ENCODE measurements around the gene BHLHA15.

BHLHA15 gene

GRCh38 chr7:98175260-98175940, 35.8 kb upstream of the BHLHA15 start:
- H3K36me3 ChIP-seq (ENCODE audit: control insufficient read depth in 4 of 4, insufficient read depth in 4 of 4, low read length in 3 of 4) = peaks cover 7 to 19% (median 11%) of the 10 kb centered on the region in 4 experiments
- H3K4me3 ChIP-seq (ENCODE audit: control insufficient read depth in 1 of 7, extremely low read depth in 1 of 7, insufficient read depth in 4 of 7, low read depth in 2 of 7, low read length in 6 of 7) = no peak overlapping the region
- no peaks in the 10 kb centered on the region for H3K27me3 ChIP-seq (replicated peaks in 2 of 5; ENCODE audit: control insufficient read depth in 4 of 5, insufficient read depth in 5 of 5, low read length in 4 of 5)
- no peak overlapping the region for H3K27ac ChIP-seq (ENCODE audit: insufficient read depth in 1 of 2, low read depth in 1 of 2, low read length in 2 of 2, poor library complexity in 1 of 2, severe bottlenecking in 2 of 2)
- WGBS (ENCODE audit: insufficient coverage) = 91% methylated on average over 7 of the region's 8 CpGs
- DNase-seq = no peak
- POLR2A ChIA-PET = no interaction called here
- H3K9me3 ChIP-seq (ENCODE audit: control extremely low read depth in 1 of 5, control insufficient read depth in 4 of 5, insufficient read depth in 2 of 5, low read depth in 1 of 5, low read length in 4 of 5) = no peaks in the 10 kb centered on the region
- H3K4me1 ChIP-seq (ENCODE audit: control extremely low read depth in 1 of 4, control insufficient read depth in 4 of 4, insufficient read depth in 4 of 4, low read length in 3 of 4) = no peaks in the 10 kb centered on the region
- CTCF ChIA-PET = interaction anchor here (1.2 to 3.1 kb wide), 4 partner anchors 10 to 154 kb away, joined by 3 to 17 read pairs (median 6); no protein-coding TSS in a partner anchor

- Histone ChIP-seq H3K27ac (ENCODE audit: insufficient read depth in 1 of 2, low read depth in 1 of 2, low read length in 2 of 2, poor library complexity in 1 of 2, severe bottlenecking in 2 of 2) (no peak overlapping the region), H3K27me3 (replicated peaks in 2 of 5; ENCODE audit: control insufficient read depth in 4 of 5, insufficient read depth in 5 of 5, low read length in 4 of 5) (no peaks in the 10 kb centered on the region), H3K36me3 (ENCODE audit: control insufficient read depth in 4 of 4, insufficient read depth in 4 of 4, low read length in 3 of 4) (peaks cover 5 to 14% (median 10%) of the 10 kb centered on the region in 4 experiments), H3K9me3 (ENCODE audit: control extremely low read depth in 1 of 5, control insufficient read depth in 4 of 5, insufficient read depth in 2 of 5, low read depth in 1 of 5, low read length in 4 of 5) (no peaks in the 10 kb centered on the region), H3K4me1 (ENCODE audit: control extremely low read depth in 1 of 4, control insufficient read depth in 4 of 4, insufficient read depth in 4 of 4, low read length in 3 of 4) (no peaks in the 10 kb centered on the region), H3K4me3 (ENCODE audit: control insufficient read depth in 1 of 7, extremely low read depth in 1 of 7, insufficient read depth in 4 of 7, low read depth in 2 of 7, low read length in 6 of 7) (no peak overlapping the region)
- POLR2A ChIA-PET = no interaction called here
- WGBS (ENCODE audit: insufficient coverage) = 98% methylated on average over 5 of the region's 6 CpGs
- CTCF ChIA-PET = interaction anchor here (1.0 to 1.5 kb wide), 2 partner anchors 9 to 156 kb away, joined by 4 to 5 read pairs; no protein-coding TSS in a partner anchor
- no peak for DNase-seq
Measured at GRCh38 chr7:98177553-98177952, 33.7 kb upstream of the BHLHA15 start.

GRCh38 chr7:98178321-98178720, 32.9 kb upstream of the BHLHA15 start:
- no peak for DNase-seq
- Histone ChIP-seq H3K4me1 (ENCODE audit: control extremely low read depth in 1 of 4, control insufficient read depth in 4 of 4, insufficient read depth in 4 of 4, low read length in 3 of 4) (no peaks in the 10 kb centered on the region), H3K27me3 (replicated peaks in 2 of 5; ENCODE audit: control insufficient read depth in 4 of 5, insufficient read depth in 5 of 5, low read length in 4 of 5) (no peaks in the 10 kb centered on the region), H3K27ac (ENCODE audit: insufficient read depth in 1 of 2, low read depth in 1 of 2, low read length in 2 of 2, poor library complexity in 1 of 2, severe bottlenecking in 2 of 2) (no peak overlapping the region), H3K36me3 (ENCODE audit: control insufficient read depth in 4 of 4, insufficient read depth in 4 of 4, low read length in 3 of 4) (peaks cover 5 to 14% (median 10%) of the 10 kb centered on the region in 4 experiments), H3K4me3 (ENCODE audit: control insufficient read depth in 1 of 7, extremely low read depth in 1 of 7, insufficient read depth in 4 of 7, low read depth in 2 of 7, low read length in 6 of 7) (no peak overlapping the region), H3K9me3 (ENCODE audit: control extremely low read depth in 1 of 5, control insufficient read depth in 4 of 5, insufficient read depth in 2 of 5, low read depth in 1 of 5, low read length in 4 of 5) (no peaks in the 10 kb centered on the region)
- POLR2A ChIA-PET = no interaction called here
- CTCF ChIA-PET = interaction anchor here (0.8 to 2.0 kb wide), 4 partner anchors 9 to 157 kb away, joined by 3 to 6 read pairs (median 4); no protein-coding TSS in a partner anchor
- WGBS (ENCODE audit: insufficient coverage) = 98% methylated on average over 15 of the region's 16 CpGs

- 98% methylated on average over 8 of the region's 10 CpGs for WGBS (ENCODE audit: insufficient coverage)
- Histone ChIP-seq H3K9me3 (ENCODE audit: control extremely low read depth in 1 of 5, control insufficient read depth in 4 of 5, insufficient read depth in 2 of 5, low read depth in 1 of 5, low read length in 4 of 5) (peaks cover 0 to under 1% (median 0%) of the 10 kb centered on the region in 5 experiments), H3K27ac (ENCODE audit: insufficient read depth in 1 of 2, low read depth in 1 of 2, low read length in 2 of 2, poor library complexity in 1 of 2, severe bottlenecking in 2 of 2) (no peak overlapping the region), H3K4me1 (ENCODE audit: control extremely low read depth in 1 of 4, control insufficient read depth in 4 of 4, insufficient read depth in 4 of 4, low read length in 3 of 4) (no peaks in the 10 kb centered on the region), H3K4me3 (ENCODE audit: control insufficient read depth in 1 of 7, extremely low read depth in 1 of 7, insufficient read depth in 4 of 7, low read depth in 2 of 7, low read length in 6 of 7) (no peak overlapping the region), H3K27me3 (replicated peaks in 2 of 5; ENCODE audit: control insufficient read depth in 4 of 5, insufficient read depth in 5 of 5, low read length in 4 of 5) (no peaks in the 10 kb centered on the region), H3K36me3 (ENCODE audit: control insufficient read depth in 4 of 4, insufficient read depth in 4 of 4, low read length in 3 of 4) (peaks cover 5 to 14% (median 10%) of the 10 kb centered on the region in 4 experiments)
- ChIA-PET CTCF (interaction anchor here (1.0 to 2.0 kb wide), 4 partner anchors 10 to 157 kb away, joined by 3 to 6 read pairs (median 4); no protein-coding TSS in a partner anchor), POLR2A (no interaction called here)
- DNase-seq = no peak
Measured at GRCh38 chr7:98178762-98179490, 32.3 kb upstream of the BHLHA15 start.

- Histone ChIP-seq H3K9me3 (ENCODE audit: control extremely low read depth in 1 of 5, control insufficient read depth in 4 of 5, insufficient read depth in 2 of 5, low read depth in 1 of 5, low read length in 4 of 5) (peaks cover 0 to 2% (median 0%) of the 10 kb centered on the region in 5 experiments), H3K27ac (ENCODE audit: insufficient read depth in 1 of 2, low read depth in 1 of 2, low read length in 2 of 2, poor library complexity in 1 of 2, severe bottlenecking in 2 of 2) (no peak overlapping the region), H3K27me3 (replicated peaks in 2 of 5; ENCODE audit: control insufficient read depth in 4 of 5, insufficient read depth in 5 of 5, low read length in 4 of 5) (no peaks in the 10 kb centered on the region), H3K4me3 (ENCODE audit: control insufficient read depth in 1 of 7, extremely low read depth in 1 of 7, insufficient read depth in 4 of 7, low read depth in 2 of 7, low read length in 6 of 7) (no peak overlapping the region), H3K36me3 (ENCODE audit: control insufficient read depth in 4 of 4, insufficient read depth in 4 of 4, low read length in 3 of 4) (peaks cover 3 to 10% (median 6%) of the 10 kb centered on the region in 4 experiments), H3K4me1 (ENCODE audit: control extremely low read depth in 1 of 4, control insufficient read depth in 4 of 4, insufficient read depth in 4 of 4, low read length in 3 of 4) (no peaks in the 10 kb centered on the region)
- CTCF ChIA-PET = interaction anchor here (1.8 kb wide), 1 partner anchor 12 kb away, joined by 10 read pairs; no protein-coding TSS in a partner anchor
- DNase-seq = no peak
- POLR2A ChIA-PET = no interaction called here
- 100% methylated on average over 8 of the region's 8 CpGs for WGBS (ENCODE audit: insufficient coverage)
Measured at GRCh38 chr7:98180751-98181150, 30.5 kb upstream of the BHLHA15 start.

GRCh38 chr7:98185101-98185500, 26.1 kb upstream of the BHLHA15 start:
- Histone ChIP-seq H3K27me3 (replicated peaks in 2 of 5; ENCODE audit: control insufficient read depth in 4 of 5, insufficient read depth in 5 of 5, low read length in 4 of 5) (no peaks in the 10 kb centered on the region), H3K9me3 (ENCODE audit: control extremely low read depth in 1 of 5, control insufficient read depth in 4 of 5, insufficient read depth in 2 of 5, low read depth in 1 of 5, low read length in 4 of 5) (peaks cover 0 to 17% (median 10%) of the 10 kb centered on the region in 5 experiments), H3K36me3 (ENCODE audit: control insufficient read depth in 4 of 4, insufficient read depth in 4 of 4, low read length in 3 of 4) (peaks cover 4 to 22% (median 6%) of the 10 kb centered on the region in 4 experiments), H3K27ac (ENCODE audit: insufficient read depth in 1 of 2, low read depth in 1 of 2, low read length in 2 of 2, poor library complexity in 1 of 2, severe bottlenecking in 2 of 2) (no peak overlapping the region), H3K4me3 (ENCODE audit: control insufficient read depth in 1 of 7, extremely low read depth in 1 of 7, insufficient read depth in 4 of 7, low read depth in 2 of 7, low read length in 6 of 7) (no peak overlapping the region), H3K4me1 (ENCODE audit: control extremely low read depth in 1 of 4, control insufficient read depth in 4 of 4, insufficient read depth in 4 of 4, low read length in 3 of 4) (peaks cover 0 to 3% (median 0%) of the 10 kb centered on the region in 4 experiments)
- ChIA-PET POLR2A (no interaction called here), CTCF (interaction anchor here (1.0 kb wide), 1 partner anchor 12 kb away, joined by 3 read pairs; no protein-coding TSS in a partner anchor)
- WGBS (ENCODE audit: insufficient coverage) = 100% methylated on average over 3 of the region's 7 CpGs
- DNase-seq = no peak

Data from common myeloid progenitor, CD34-positive (primary cell).